Measurements from ENCODE around the gene WEE2.

DNA sequence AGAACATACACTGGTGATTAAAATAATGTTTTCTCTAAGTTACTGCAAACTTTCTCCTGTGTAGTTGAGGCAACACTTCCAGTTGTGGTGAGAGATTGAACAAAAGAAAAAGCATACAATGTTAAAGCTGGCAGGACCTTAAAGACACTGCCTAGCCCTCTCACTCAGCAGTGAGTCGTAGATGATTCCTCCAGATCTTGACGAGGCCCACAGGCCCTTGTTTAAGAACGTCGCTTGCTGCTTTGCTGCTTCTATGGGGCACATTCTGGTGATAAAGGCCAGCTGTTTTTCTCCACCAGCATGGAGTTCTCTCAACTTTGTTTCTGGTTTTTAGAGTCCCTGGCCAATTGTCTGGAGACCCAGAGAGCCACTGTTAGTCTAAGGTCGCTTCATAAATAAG is 3.4 kb upstream of the WEE2 start:
- no peak for TF ChIP-seq CTCF (IDR thresholded peaks at IDR 0.05; ENCODE audit: insufficient read depth, low read length, poor library complexity, severe bottlenecking)
- TF ChIP-seq EZH2phosphoT487 (conservative IDR thresholded peaks at IDR 0.05; ENCODE audit: low read length), result no peak
